Spleen (tissue), 11 donors: ENCODE measurements around the gene RTBDN. TPM values are rescaled to one million over a fixed set of nuclear protein-coding genes. Genes with fewer than 3 reads are reported as not detected.

Source experiments
- DNase-seq: peaks from one replicate; pipeline ENCODE4 v3.0.0-alpha.2; 2020
- H3K27ac ChIP-seq, 8 donors: fragments of 200-600 bp; sonication (generic) in 7 of 8; 1 replicate in 4 of 8; 2 replicates in 4 of 8; pipeline versions ENCODE4 v1.5.0 to v1.8.0; 2016 to 2021; ENCODE audit warnings: inconsistent platforms in 4 of 8, mild to moderate bottlenecking in 4 of 8, moderate library complexity in 1 of 8
- H3K27me3 ChIP-seq, 7 donors: fragments of 200-600 bp; sonication (generic) in 6 of 7; replicated peaks in 1 of 7; 1 replicate in 4 of 7; 2 replicates in 3 of 7; pipeline versions ENCODE4 v1.5.0 to v1.8.0; 2016 to 2021; ENCODE audit warnings: inconsistent platforms in 3 of 7, mild to moderate bottlenecking in 1 of 7
- H3K36me3 ChIP-seq, 6 donors: fragments of 200-600 bp; sonication (generic) in 5 of 6; 1 replicate in 4 of 6; 2 replicates in 2 of 6; pipeline versions ENCODE4 v1.5.0 to v1.8.0; 2016 to 2021; ENCODE audit warnings: inconsistent platforms in 2 of 6
- H3K4me1 ChIP-seq, 6 donors: fragments of 200-600 bp; sonication (generic) in 5 of 6; 1 replicate in 3 of 6; 2 replicates in 3 of 6; pipeline versions ENCODE4 v1.5.0 to v1.8.0; 2016 to 2021; ENCODE audit warnings: inconsistent platforms in 3 of 6
- H3K4me3 ChIP-seq, 8 donors: fragments of 200-600 bp; sonication (generic) in 7 of 8; 1 replicate in 4 of 8; 2 replicates in 4 of 8; pipeline versions ENCODE4 v1.5.0 to v1.8.0; 2016 to 2021; ENCODE audit warnings: inconsistent platforms in 4 of 8, mild to moderate bottlenecking in 4 of 8, moderate library complexity in 2 of 8
- H3K9me3 ChIP-seq, 8 donors: fragments of 200-600 bp; sonication (generic) in 7 of 8; 1 replicate in 4 of 8; 2 replicates in 4 of 8; pipeline versions ENCODE4 v1.5.0 to v1.8.0; 2016 to 2021; ENCODE audit warnings: inconsistent platforms in 4 of 8
- CTCF ChIP-seq, 11 experiments: fragments of 200-600 bp in 7 of 11; fragments of 450-650 bp in 4 of 11; sonication (generic) in 4 of 11; IDR thresholded peaks in 8 of 11; conservative IDR thresholded peaks in 3 of 11; 1 replicate in 7 of 11; 2 replicates in 4 of 11; pipeline versions ENCODE4 v1.4.0 to v1.8.0; 2016 to 2021; ENCODE audit warnings: antibody characterized with exemption in 11 of 11, inconsistent platforms in 4 of 11, mild to moderate bottlenecking in 1 of 11
- POLR2A ChIP-seq, 3 donors: fragments of 450-650 bp; IDR thresholded peaks; one replicate each; pipeline ENCODE4 v1.5.1; 2017; ENCODE audit warnings: antibody characterized with exemption in 3 of 3, mild to moderate bottlenecking in 1 of 3
- POLR2AphosphoS5 ChIP-seq, 3 donors: sonication (generic); formaldehyde crosslinking; IDR thresholded peaks; one replicate each; pipeline ENCODE4 v1.5.1; 2017; ENCODE audit warnings: antibody characterized with exemption in 3 of 3
- WGBS, 5 donors: extraction: QIAGEN DNeasy Blood & Tissue Kit in 3 of 5; methylation state at CpG; one replicate each; pipeline versions ENCODE4 v1.1.5 to v1.1.7; 2013 to 2018; 5-methylcytosine and 5-hydroxymethylcytosine counted together
- intact Hi-C: fragments of 100-400 bp; cut with DNase I; formaldehyde crosslinking; loops from one replicate; pipeline ENCODE4 v1.15.0; 2023; ENCODE audit warnings: low total_unique reads
- polyA plus RNA-seq, 3 donors: library from polyadenylated mRNA; stranded (reverse); fragments of 200-250 nt; gene quantifications; one replicate each; pipeline ENCODE4 v1.2.1, GENCODE V29; 2013
- total RNA-seq, 7 donors: library from RNA; depleted of rRNA in 3 of 7; stranded (reverse); fragments of >200 nt in 3 of 7; fragmentation: NEBNext Ultra II Directional in 4 of 7; extraction: Animal tissue kit (Norgen Biotek cat#: 25700) in 4 of 7; gene quantifications; one replicate each; pipeline versions ENCODE4 v1.1.0 to v1.2.1, GENCODE V29; 2016 to 2021
- donor health status: healthy with polysubstance abuse.
- donor health status: DM: no; HTN: no; CAD: no; lungs with moderate emphysema.
- donor health status: DM: no; HTN: no; CAD: no.
- donor health status: Bipolar disorder and iron deficiency.
- donor health status: healthy.
- donor health status: DM: no; HTN: no; CAD: no.
- donor health status: DM: yes; HTN: yes; CAD: no.

RTBDN gene
- total and polyA plus RNA-seq, 10 donors: not detected

DNA sequence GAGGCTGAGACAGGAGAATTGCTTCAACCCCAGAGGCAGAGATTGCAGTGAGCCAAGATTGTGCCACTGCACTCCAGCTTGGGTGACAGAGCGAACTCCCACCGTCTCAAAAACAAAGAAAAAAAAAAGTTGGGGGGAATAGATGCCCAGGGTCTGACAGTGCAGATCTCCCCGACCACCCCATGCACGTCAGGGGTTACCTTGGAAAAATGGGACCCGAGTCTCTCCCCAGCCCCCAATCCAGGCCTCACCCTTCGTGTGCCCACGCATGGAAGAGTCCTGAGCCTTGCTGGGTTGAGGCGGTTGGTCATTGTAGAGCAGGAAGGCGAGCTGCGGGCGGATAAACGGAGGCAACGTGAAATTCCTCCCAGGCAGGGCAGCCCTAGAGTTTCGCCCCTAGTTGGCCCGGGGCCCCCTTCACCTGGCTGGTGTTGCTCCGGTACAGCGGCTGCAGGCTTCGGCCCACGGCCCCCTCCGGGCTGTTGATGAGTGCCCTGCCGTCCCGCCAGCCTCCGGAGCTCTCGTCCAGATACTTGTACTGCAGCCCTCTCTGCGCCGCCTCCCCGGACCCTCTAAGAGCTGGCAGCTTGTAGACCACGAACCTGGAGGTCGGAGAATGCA, 46.3 kb upstream of the RTBDN start:
- DNase-seq: peak; percentile 88
- peaks cover 0 to 28% (median 10%) of the 10 kb centered on the region in 8 donors for H3K9me3 ChIP-seq
- intact Hi-C loops: loop anchor here (10.0 kb wide), 1 partner anchor 84 kb away; the partner anchor contains the start of gene DAND5
- H3K4me3 ChIP-seq: peak overlapping the region; percentile 62 to 92 (median 72)
- 15 to 21% (median 19%) methylated on average over 13 to 29 of the region's 29 CpGs for WGBS, 5 donors
- peaks cover 0 to 33% (median 29%) of the 10 kb centered on the region in 6 donors for H3K36me3 ChIP-seq
- H3K27ac ChIP-seq: peak overlapping the region; percentile 83 to 95 (median 88)
- no peak for TF ChIP-seq POLR2A (IDR thresholded peaks at IDR 0.05)
- no peak for TF ChIP-seq POLR2AphosphoS5 (IDR thresholded peaks at IDR 0.05)
- TF ChIP-seq CTCF (IDR thresholded peaks at IDR 0.05 in 8 of 11, conservative IDR thresholded peaks at IDR 0.05 in 3 of 11): no peak
- peaks cover 0 to 17% (median 14%) of the 10 kb centered on the region in 7 donors for H3K27me3 ChIP-seq
- peaks cover 11 to 62% (median 37%) of the 10 kb centered on the region in 6 donors for H3K4me1 ChIP-seq

- peaks cover 0 to 17% (median 4%) of the 10 kb centered on the region in 8 donors for H3K9me3 ChIP-seq
- TF ChIP-seq POLR2AphosphoS5 (IDR thresholded peaks at IDR 0.05): no peak
- no peak for DNase-seq
- no peak overlapping the region for H3K4me3 ChIP-seq
- H3K4me1 ChIP-seq: peaks cover 0 to 15% (median 5%) of the 10 kb centered on the region in 6 donors
- H3K27ac ChIP-seq: no peak overlapping the region
- H3K27me3 ChIP-seq: no peaks in the 10 kb centered on the region
- WGBS, 5 donors: 92 to 99% (median 96%) methylated on average over 6 of the region's 6 CpGs
- peaks cover 0 to 61% (median 42%) of the 10 kb centered on the region in 6 donors for H3K36me3 ChIP-seq
- intact Hi-C loops: no loop called here
Observed at GRCh38 chr19:12875086-12875485, 40.7 kb upstream of the RTBDN start.

- no peaks in the 10 kb centered on the region for H3K27me3 ChIP-seq
- TF ChIP-seq POLR2A (IDR thresholded peaks at IDR 0.05): no peak
- peak in 1 of 3 donors; percentile 0 for TF ChIP-seq POLR2AphosphoS5 (IDR thresholded peaks at IDR 0.05)
- TF ChIP-seq CTCF (IDR thresholded peaks at IDR 0.05 in 8 of 11, conservative IDR thresholded peaks at IDR 0.05 in 3 of 11): no peak
- H3K36me3 ChIP-seq: peaks cover 0 to 61% (median 42%) of the 10 kb centered on the region in 6 donors
- WGBS, 5 donors: 91 to 97% (median 92%) methylated on average over 24 to 86 of the region's 86 CpGs
- DNase-seq: no peak
- peaks cover 0 to 17% (median 4%) of the 10 kb centered on the region in 8 donors for H3K9me3 ChIP-seq
- no peak overlapping the region for H3K27ac ChIP-seq
- H3K4me3 ChIP-seq: peak overlapping the region in 1 of 8 donors; percentile 34
- H3K4me1 ChIP-seq: peaks cover 0 to 9% (median 0%) of the 10 kb centered on the region in 6 donors
- intact Hi-C loops: no loop called here
Observed at GRCh38 chr19:12873891-12874745, 39.7 kb upstream of the RTBDN start.

DNA sequence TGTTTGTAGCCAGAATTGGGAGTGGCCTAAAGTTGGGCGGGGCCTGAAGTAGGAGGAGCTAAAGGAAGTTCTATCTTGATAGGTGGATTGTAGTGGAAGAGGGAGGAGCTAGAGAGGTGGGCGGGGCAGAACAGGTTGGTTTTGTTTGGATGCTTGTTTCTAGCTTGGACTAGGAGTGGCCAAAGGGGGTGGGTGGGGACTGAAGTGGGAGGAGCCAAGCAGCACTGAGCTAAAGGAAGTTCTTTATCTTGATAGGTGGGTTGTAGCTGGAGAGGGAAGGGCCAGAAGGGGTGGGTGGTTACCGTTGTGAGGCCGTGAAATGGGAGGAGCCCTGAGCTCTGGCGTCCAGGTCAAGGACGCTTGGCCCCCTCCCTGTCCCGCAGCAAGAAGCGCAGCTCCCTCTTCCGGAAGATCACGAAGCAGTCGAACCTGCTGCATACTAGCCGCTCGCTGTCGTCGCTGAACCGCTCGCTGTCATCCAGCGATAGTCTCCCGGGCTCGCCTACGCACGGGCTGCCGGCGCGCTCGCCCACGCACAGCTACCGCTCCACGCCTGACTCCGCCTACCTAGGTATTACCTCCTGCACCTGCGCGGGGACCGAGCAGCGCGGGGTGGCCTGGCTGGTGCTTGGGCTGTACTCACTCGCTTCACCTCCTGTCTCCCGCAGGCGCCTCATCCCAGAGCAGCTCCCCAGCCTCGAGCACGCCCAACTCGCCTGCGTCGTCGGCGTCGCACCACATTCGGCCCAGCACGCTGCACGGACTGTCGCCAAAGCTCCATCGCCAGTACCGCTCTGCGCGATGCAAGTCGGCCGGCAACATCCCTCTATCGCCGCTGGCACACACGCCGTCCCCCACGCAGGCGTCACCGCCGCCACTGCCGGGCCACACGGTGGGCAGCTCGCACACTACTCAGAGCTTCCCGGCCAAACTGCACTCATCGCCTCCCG, 38.8 kb upstream of the RTBDN start:
- TF ChIP-seq POLR2AphosphoS5 (IDR thresholded peaks at IDR 0.05): peak in 2 of 3 donors; percentile 46 to 47
- no peak for TF ChIP-seq POLR2A (IDR thresholded peaks at IDR 0.05)
- peaks cover 0 to 9% (median under 1%) of the 10 kb centered on the region in 6 donors for H3K4me1 ChIP-seq
- H3K36me3 ChIP-seq: peaks cover 0 to 54% (median 37%) of the 10 kb centered on the region in 6 donors
- DNase-seq: no peak
- WGBS, 5 donors: 65 to 88% (median 72%) methylated on average over 68 to 70 of the region's 70 CpGs
- H3K27ac ChIP-seq: no peak overlapping the region
- H3K9me3 ChIP-seq: peaks cover 0 to 17% (median 4%) of the 10 kb centered on the region in 8 donors
- intact Hi-C loops: no loop called here
- H3K4me3 ChIP-seq: peak overlapping the region in 3 of 8 donors; percentile 24 to 40 (median 34)
- no peaks in the 10 kb centered on the region for H3K27me3 ChIP-seq
